ENCODE data around the gene UVSSA. TPM values are rescaled to one million over a fixed set of nuclear protein-coding genes. Genes with fewer than 3 reads are reported as not detected.

Gene UVSSA
- total RNA-seq, 2 donors from 2014 or later: 50.4 to 61.6 TPM

DNA sequence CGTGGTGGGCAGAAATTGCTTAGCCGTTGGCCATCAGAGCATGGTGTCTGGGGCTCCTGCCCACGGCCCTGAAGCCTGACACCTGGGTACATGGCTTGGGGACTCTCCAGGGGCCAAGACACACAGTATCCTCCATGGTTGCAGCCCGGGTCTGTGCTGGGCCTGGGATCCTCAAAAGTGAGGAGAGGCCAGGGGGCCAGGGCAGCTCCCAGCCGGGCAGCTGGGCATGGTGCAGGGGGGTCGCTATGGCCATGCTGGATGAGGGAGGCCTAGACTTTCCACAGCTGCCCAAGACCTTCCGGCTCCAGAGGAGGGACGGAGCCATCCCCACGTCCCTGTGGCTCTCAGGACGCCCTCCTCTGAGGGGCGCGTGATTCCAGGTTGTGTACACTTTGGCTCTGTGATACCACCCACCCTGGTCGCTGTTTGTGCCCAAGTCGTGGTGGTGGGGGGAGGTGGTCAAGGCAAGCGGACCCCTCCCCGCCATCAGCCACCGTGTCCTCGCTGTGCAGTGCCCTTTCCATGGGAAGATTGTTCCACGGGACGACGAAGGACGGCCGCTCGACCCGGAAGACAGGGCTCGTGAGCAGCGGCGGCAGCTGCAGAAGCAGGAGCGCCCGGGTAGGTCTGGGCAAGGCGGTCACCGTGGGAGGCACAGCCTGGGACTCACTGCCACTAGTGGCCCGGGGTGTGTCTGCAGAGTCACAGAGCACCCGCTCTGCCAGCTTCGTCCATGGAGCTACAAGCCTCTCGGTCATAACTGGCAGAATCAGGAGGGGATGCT lies 33.6 kb downstream of the UVSSA start:
- TF ChIP-seq, protein P1, sequence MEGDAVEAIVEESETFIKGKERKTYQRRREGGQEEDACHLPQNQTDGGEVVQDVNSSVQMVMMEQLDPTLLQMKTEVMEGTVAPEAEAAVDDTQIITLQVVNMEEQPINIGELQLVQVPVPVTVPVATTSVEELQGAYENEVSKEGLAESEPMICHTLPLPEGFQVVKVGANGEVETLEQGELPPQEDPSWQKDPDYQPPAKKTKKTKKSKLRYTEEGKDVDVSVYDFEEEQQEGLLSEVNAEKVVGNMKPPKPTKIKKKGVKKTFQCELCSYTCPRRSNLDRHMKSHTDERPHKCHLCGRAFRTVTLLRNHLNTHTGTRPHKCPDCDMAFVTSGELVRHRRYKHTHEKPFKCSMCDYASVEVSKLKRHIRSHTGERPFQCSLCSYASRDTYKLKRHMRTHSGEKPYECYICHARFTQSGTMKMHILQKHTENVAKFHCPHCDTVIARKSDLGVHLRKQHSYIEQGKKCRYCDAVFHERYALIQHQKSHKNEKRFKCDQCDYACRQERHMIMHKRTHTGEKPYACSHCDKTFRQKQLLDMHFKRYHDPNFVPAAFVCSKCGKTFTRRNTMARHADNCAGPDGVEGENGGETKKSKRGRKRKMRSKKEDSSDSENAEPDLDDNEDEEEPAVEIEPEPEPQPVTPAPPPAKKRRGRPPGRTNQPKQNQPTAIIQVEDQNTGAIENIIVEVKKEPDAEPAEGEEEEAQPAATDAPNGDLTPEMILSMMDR (conservative IDR thresholded peaks at IDR 0.05): no peak
- H3K27me3 Mint-ChIP-seq (ENCODE audit: insufficient read depth): no peaks in the 10 kb centered on the region
- H3K4me1 Mint-ChIP-seq: no peaks in the 10 kb centered on the region
- no peak overlapping the region for H3K9ac ChIP-seq (ENCODE audit: extremely low read depth, low read length, poor library complexity, severe bottlenecking)
- no peaks in the 10 kb centered on the region for H3K4me1 ChIP-seq (ENCODE audit: control insufficient read depth, insufficient read depth, low read length)
- peak; percentile 31 for DNase-seq
- no peak overlapping the region for H3K4me3 Mint-ChIP-seq
- H3K27ac Mint-ChIP-seq: no peak overlapping the region
- no peak overlapping the region for H3K27ac ChIP-seq (ENCODE audit: low read depth, low read length)
- no peaks in the 10 kb centered on the region for H3K9me3 Mint-ChIP-seq
- 88 to 95% methylated on average over 28 to 36 of the region's 36 CpGs for WGBS, 2 experiments (ENCODE audit: insufficient coverage in 1 of 2, insufficient read length in 1 of 2)
- no peaks in the 10 kb centered on the region for H3K36me3 ChIP-seq (ENCODE audit: control insufficient read depth, insufficient read depth, low read length)
- H3K9me3 ChIP-seq (ENCODE audit: control insufficient read depth, low read length): no peaks in the 10 kb centered on the region
- no peak overlapping the region for H3K4me3 ChIP-seq (ENCODE audit: low read length)
- no peaks in the 10 kb centered on the region for H3K27me3 ChIP-seq (ENCODE audit: control insufficient read depth, insufficient read depth, low read length, poor library complexity, severe bottlenecking)
- no peaks in the 10 kb centered on the region for H3K36me3 Mint-ChIP-seq (ENCODE audit: low read depth)

GRCh38 chr4:1381181-1381621 lies 34.2 kb downstream of the UVSSA start:
- peaks cover 3% of the 10 kb centered on the region for H3K36me3 Mint-ChIP-seq (ENCODE audit: low read depth)
- H3K27ac ChIP-seq (ENCODE audit: low read depth, low read length): no peak overlapping the region
- no peak overlapping the region for H3K4me3 ChIP-seq (ENCODE audit: low read length)
- 93 to 100% methylated on average over 5 to 12 of the region's 12 CpGs for WGBS, 2 experiments (ENCODE audit: insufficient coverage in 1 of 2, insufficient read length in 1 of 2)
- no peaks in the 10 kb centered on the region for H3K4me1 ChIP-seq (ENCODE audit: control insufficient read depth, insufficient read depth, low read length)
- H3K9me3 Mint-ChIP-seq: no peaks in the 10 kb centered on the region
- TF ChIP-seq, protein P1 (conservative IDR thresholded peaks at IDR 0.05): no peak
- no peak overlapping the region for H3K9ac ChIP-seq (ENCODE audit: extremely low read depth, low read length, poor library complexity, severe bottlenecking)
- no peak overlapping the region for H3K4me3 Mint-ChIP-seq
- H3K27me3 Mint-ChIP-seq (ENCODE audit: insufficient read depth): no peaks in the 10 kb centered on the region
- H3K27ac Mint-ChIP-seq: no peak overlapping the region
- H3K9me3 ChIP-seq (ENCODE audit: control insufficient read depth, low read length): no peaks in the 10 kb centered on the region
- no peaks in the 10 kb centered on the region for H3K4me1 Mint-ChIP-seq
- no peaks in the 10 kb centered on the region for H3K27me3 ChIP-seq (ENCODE audit: control insufficient read depth, insufficient read depth, low read length, poor library complexity, severe bottlenecking)
- DNase-seq: peak; percentile 16
- H3K36me3 ChIP-seq (ENCODE audit: control insufficient read depth, insufficient read depth, low read length): no peaks in the 10 kb centered on the region

DNA sequence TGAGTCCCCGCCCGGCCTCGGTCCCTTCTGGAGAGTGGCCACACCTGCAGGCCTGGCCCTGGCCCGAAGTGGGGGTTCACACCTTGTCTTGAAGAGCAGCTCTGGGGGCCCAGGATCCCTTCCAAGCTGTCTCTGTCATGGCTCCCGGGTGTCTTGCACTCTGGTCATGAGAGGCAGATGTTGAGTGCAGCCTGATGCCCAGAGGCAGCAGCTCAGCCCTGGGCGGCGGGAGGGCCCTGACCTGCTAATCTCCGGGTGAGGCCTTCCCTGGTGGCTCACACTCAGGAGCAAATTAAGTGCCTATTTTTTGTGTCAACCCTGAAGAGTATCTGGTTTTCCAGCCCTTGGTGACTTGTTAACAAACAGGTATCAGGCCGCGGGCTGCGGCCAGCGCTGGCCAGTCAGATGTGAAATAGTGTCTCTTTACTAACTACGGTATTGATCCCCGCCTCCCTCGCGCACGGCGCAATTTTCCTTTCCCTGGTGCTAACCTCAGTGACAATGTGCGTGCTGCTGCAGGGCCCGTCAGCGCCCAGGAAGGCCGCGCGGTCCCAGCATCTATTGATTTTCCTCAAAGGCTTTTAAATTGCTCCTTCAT lies 35.0 kb downstream of the UVSSA start:
- no peaks in the 10 kb centered on the region for H3K9me3 ChIP-seq (ENCODE audit: control insufficient read depth, low read length)
- H3K4me1 Mint-ChIP-seq: no peaks in the 10 kb centered on the region
- DNase-seq: peak; percentile 29
- no peak overlapping the region for H3K9ac ChIP-seq (ENCODE audit: extremely low read depth, low read length, poor library complexity, severe bottlenecking)
- 94 to 95% methylated on average over 23 to 24 of the region's 24 CpGs for WGBS, 2 experiments (ENCODE audit: insufficient coverage in 1 of 2, insufficient read length in 1 of 2)
- no peaks in the 10 kb centered on the region for H3K27me3 ChIP-seq (ENCODE audit: control insufficient read depth, insufficient read depth, low read length, poor library complexity, severe bottlenecking)
- H3K36me3 ChIP-seq (ENCODE audit: control insufficient read depth, insufficient read depth, low read length): no peaks in the 10 kb centered on the region
- no peak overlapping the region for H3K4me3 Mint-ChIP-seq
- H3K4me3 ChIP-seq (ENCODE audit: low read length): no peak overlapping the region
- H3K36me3 Mint-ChIP-seq (ENCODE audit: low read depth): peaks cover 9% of the 10 kb centered on the region
- no peaks in the 10 kb centered on the region for H3K27me3 Mint-ChIP-seq (ENCODE audit: insufficient read depth)
- TF ChIP-seq, protein P1 (conservative IDR thresholded peaks at IDR 0.05): no peak
- no peak overlapping the region for H3K27ac Mint-ChIP-seq
- no peaks in the 10 kb centered on the region for H3K4me1 ChIP-seq (ENCODE audit: control insufficient read depth, insufficient read depth, low read length)
- H3K27ac ChIP-seq (ENCODE audit: low read depth, low read length): peak overlapping the region; percentile 53
- no peaks in the 10 kb centered on the region for H3K9me3 Mint-ChIP-seq
